ENCODE measurements around the gene COG5.

DNA sequence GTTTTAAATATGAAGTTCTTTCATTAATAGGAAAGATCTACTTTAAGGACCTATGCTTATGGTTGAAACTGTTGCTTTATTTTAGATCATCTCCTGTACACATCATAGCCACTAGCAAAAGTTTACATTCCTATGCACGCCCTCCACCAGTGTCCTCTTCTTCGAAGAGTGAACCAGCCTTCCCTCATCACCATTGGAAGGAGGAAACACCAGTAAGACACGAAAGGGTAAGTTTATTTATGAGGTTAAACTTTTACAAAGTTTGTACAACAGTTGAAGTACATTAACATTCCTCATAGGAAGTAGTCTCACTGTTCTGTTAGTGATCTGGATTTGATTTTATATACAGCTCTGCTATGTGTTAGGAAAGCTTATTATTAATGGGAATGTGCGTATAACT is 378.0 kb downstream of the COG5 start:
- TF ChIP-seq, protein P1, sequence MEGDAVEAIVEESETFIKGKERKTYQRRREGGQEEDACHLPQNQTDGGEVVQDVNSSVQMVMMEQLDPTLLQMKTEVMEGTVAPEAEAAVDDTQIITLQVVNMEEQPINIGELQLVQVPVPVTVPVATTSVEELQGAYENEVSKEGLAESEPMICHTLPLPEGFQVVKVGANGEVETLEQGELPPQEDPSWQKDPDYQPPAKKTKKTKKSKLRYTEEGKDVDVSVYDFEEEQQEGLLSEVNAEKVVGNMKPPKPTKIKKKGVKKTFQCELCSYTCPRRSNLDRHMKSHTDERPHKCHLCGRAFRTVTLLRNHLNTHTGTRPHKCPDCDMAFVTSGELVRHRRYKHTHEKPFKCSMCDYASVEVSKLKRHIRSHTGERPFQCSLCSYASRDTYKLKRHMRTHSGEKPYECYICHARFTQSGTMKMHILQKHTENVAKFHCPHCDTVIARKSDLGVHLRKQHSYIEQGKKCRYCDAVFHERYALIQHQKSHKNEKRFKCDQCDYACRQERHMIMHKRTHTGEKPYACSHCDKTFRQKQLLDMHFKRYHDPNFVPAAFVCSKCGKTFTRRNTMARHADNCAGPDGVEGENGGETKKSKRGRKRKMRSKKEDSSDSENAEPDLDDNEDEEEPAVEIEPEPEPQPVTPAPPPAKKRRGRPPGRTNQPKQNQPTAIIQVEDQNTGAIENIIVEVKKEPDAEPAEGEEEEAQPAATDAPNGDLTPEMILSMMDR (IDR thresholded peaks at IDR 0.05; ENCODE audit: insufficient read depth, low read length) = no peak
- TF ChIP-seq GABPA (IDR thresholded peaks at IDR 0.05; ENCODE audit: low read depth) = no peak
- TF ChIP-seq, protein P2, sequence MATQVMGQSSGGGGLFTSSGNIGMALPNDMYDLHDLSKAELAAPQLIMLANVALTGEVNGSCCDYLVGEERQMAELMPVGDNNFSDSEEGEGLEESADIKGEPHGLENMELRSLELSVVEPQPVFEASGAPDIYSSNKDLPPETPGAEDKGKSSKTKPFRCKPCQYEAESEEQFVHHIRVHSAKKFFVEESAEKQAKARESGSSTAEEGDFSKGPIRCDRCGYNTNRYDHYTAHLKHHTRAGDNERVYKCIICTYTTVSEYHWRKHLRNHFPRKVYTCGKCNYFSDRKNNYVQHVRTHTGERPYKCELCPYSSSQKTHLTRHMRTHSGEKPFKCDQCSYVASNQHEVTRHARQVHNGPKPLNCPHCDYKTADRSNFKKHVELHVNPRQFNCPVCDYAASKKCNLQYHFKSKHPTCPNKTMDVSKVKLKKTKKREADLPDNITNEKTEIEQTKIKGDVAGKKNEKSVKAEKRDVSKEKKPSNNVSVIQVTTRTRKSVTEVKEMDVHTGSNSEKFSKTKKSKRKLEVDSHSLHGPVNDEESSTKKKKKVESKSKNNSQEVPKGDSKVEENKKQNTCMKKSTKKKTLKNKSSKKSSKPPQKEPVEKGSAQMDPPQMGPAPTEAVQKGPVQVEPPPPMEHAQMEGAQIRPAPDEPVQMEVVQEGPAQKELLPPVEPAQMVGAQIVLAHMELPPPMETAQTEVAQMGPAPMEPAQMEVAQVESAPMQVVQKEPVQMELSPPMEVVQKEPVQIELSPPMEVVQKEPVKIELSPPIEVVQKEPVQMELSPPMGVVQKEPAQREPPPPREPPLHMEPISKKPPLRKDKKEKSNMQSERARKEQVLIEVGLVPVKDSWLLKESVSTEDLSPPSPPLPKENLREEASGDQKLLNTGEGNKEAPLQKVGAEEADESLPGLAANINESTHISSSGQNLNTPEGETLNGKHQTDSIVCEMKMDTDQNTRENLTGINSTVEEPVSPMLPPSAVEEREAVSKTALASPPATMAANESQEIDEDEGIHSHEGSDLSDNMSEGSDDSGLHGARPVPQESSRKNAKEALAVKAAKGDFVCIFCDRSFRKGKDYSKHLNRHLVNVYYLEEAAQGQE (IDR thresholded peaks at IDR 0.05; ENCODE audit: insufficient replicate concordance, low read depth) = no peak
